Measurements from ENCODE around the gene TFEB.
A peak's percentile ranks its signal among the peaks of the same experiment; 100 is the strongest.

The TFEB gene

DNA sequence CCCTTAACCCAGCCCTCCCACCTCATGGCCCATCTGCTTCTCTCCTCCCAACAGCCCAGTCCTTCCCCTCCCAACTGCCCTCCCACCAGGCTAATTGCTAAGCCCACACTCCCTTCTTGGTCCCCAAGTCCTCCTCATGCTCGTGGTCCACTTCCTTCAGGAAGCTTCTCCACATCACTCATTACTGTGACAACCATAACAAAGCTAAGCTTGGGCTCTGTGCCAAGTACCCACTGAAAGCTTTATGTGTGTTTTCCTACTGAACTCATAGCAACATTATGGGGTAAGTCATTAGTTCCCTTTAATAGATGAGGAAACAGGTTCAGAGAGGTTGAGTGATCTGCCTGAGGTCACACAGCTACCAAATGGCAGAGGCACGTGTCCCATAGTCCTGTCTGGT, 28.1 kb upstream of the TFEB start:
- peak; percentile 62 for DNase-seq

DNA sequence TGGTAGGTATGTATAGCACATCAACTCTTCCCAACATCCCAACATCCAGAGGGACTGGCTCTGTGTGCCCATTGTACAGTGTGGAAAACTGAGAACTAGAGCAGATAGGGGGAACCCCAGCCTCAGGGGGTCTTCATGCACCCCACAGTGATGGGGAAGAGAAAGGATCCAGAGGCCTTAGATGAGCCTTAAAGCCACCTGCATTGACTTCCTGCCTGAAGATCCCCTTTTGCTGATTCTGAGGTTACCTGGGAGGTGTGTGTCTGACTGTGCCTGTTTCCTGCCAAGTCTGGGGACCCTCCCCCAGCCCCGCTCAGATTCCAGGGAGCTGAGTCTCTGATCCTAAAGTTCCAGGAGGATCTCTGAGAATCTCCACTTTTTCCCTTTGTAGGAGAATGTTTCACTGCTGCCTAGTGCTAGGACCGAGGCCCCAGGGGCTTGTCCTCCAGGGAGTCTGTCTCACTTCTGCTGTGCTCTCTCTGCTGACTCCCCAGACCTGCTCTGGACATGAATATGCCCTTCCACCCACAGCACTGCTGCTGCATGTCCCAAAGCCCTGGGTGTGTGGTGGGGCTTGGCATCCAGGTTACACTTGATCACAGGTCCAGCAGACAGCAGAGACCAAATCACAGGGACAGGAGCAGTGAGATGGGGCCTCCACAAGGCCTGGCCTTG, 24.6 kb upstream of the TFEB start:
- no peak for DNase-seq

DNA sequence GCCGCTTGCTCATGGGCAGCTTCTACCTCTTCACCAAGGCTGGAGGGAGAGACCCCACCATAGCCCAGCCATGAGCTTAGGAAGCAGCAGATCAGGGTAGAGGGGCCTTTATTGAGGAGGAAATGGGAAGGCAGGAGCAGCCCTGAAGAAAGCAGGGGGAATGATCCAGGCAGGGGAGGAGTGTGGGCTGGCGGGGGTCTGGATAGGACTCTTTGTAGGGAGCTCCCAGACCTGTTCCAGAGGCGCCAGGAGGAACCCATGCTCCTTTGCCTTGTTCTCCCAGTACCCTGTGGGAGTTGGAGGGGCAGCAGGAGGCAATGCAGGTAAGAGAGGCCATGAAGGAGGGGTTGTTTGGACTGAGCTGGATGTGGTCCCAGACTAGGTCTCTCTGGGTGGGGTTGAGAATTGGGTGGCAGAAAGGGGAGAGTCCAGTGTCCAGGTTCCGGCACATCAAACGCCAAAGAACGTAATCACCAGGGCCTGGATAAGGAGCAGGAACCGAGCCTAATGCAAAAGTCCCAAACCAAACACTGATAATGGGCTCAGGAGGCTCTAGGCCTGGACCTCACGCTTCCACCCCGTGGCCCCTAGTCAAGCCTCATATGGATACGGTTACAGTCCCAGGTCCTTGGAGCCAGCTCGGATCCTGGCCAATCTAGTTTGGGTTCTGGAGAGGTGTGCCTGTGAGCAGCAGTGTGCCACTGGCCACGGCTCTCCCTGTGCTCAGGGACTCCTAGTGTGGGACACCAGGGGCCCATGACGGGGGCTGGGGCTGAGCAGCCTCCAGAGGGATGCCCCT, 23.9 kb upstream of the TFEB start:
- DNase-seq: no peak

DNA sequence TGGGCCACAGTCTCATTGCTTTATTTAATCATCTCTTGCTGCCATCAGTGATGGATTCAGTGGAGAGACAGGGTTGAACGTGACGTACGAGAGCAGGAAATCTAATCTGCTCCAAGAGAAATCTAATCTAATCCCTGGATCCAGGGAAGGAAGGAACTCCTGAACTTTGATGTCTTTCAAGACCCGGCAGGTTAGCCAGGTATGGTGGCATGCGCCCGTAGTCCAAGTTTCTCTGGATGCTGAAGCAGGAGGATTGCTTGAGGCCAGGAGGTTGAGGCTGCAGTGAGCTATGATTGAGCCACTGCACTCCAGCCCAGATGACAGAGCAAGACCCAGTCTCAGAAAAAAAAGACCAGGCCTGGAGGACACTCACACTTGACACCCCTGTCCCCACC, 23.2 kb upstream of the TFEB start:
- DNase-seq: no peak

DNA sequence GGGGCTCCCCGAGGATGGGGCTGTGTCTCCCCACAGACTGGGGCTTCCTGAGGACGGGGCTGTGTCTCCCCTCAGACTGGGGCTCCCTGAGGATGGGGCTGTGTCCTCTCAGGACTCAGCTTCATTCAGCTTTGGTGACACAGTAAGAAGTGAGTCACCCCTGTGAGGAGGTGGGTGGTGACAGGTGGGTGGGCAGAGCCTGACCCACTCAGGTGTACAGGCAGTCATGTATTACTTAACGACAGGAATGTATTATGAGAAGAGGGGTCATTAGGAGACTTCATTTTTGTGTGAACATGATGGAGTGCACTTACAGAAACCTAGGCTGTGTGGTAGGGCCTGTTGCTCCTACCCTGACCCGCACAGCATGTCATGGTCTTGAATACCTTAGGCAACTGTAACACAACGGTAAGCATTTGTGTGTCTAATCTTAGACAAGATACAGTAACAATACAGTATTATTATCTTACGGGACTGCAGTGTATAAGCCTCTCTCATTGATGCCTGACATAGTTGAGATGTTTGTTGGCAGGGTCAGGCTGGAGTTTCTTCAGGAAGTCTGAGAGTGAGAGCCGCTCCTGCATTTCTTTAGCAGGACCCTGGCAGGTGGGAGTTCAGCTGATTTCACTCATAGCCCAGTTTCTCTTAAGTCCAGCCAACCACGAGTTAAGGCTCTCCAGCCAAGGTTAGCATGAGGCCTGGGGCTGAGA, 22.7 kb upstream of the TFEB start:
- no peak for DNase-seq

DNA sequence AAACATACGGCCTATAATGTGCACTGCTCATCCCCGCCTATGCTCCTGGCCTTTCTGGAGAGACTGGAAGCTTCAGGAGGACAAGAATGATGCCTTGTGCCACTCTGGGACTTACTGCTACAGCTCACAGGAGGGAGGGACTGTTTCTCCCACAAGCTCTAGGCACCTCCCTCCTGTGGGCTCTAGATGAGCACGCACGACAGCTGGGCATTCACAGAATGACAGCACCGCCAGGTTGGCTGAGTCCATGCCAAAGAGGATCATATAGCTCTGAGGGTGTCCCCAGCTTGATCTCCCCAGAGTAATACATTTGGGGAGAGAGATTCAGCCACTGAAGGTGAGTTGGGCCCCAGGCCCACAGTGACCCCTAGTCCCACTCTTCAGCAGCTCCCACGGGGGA, 21.9 kb upstream of the TFEB start:
- DNase-seq: no peak

DNA sequence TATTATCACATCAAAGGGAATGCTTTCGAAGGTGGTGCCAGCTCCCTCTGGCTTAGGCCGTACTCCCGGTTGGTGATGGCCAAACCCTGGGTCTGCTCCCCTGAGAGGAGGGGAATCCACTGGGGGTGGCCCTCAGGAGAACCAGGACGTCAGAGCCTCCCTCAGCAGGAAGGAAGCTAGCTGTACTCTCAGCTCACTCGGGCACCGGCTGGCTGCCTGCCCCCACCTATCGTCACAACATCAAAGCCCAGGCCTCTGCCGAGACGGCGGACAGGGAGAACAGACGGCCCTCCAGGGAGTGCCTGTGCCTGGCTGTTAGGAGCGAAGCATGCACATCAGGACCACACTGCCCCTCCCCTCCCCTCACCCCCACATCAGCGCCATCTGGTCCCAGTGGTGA, 20.9 kb upstream of the TFEB start:
- DNase-seq: no peak

DNA sequence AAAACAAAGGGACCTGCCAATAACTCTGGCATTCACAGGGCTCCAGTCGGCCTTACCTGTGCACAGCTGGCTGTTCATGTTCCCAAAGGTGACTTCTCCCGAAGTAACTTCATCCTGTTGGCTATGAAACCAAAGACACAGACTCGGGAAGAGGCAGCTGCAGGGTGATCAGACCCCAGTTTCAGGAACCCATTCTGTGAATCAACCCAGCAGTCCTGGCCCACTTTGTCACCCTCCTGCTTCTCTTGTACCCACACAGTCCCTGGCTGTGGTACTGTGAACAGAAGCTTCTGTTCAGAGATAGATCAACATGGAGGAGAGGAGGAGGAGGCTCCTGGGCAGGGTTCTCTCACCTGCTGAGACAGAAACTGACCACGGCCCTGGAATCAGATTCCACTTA, 20.5 kb upstream of the TFEB start:
- DNase-seq: no peak

DNA sequence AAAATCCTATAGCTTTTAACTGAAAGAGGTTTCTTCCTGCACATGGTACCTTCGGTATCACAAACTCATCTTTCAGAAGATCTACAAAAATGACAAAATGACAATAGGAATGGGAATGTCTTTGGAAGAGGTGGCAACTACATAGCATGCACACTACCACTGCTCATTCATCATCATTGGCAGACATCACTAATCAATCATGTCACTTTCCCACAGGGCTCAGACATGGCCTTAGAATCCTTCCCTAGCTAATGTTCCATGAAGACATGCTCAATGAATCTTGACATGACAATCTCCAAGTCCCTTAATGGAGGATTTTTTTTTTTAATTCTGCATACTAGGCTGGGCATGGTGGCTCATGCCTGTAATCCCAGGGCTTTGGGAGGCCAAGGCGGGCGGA, 15.0 kb upstream of the TFEB start:
- no peak for DNase-seq

DNA sequence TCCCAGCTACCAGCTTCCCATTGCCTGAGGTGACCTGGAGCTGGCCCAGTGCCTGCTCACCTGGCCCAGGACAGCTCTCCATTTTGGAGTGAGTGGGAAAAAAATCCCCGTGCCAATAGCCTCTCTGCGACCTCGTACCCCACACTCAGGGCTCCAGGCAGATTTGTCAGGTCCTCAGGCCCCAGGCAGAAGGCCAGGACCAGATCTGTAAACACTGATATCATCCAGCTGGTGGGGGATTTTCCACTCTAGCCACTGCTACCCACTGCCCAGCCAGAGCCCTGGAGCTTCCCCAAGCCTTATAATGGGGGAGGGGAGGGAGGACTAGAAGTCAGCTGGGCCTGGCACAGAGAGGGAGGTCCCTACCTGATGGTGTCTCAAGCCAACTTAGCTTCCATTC, 13.1 kb upstream of the TFEB start:
- no peak for DNase-seq

DNA sequence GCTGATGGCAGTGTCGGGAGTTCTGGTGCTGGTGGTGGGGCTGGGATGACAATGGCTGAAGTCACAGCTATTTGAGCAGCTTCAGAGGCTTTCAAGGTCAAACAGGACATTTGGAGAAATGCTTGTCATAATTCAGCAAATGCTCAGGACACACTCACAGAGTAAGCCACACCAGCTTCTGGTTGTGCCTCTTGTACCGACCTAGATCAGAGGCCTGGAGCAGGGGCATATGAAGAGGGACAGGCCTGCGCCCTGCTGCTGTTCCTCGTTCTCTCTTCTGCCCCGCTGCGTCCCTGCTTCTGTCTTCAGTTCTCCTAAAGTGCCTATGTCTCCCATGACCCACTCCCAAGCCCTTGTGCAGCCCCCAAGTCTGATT, 12.7 kb upstream of the TFEB start:
- DNase-seq: no peak

DNA sequence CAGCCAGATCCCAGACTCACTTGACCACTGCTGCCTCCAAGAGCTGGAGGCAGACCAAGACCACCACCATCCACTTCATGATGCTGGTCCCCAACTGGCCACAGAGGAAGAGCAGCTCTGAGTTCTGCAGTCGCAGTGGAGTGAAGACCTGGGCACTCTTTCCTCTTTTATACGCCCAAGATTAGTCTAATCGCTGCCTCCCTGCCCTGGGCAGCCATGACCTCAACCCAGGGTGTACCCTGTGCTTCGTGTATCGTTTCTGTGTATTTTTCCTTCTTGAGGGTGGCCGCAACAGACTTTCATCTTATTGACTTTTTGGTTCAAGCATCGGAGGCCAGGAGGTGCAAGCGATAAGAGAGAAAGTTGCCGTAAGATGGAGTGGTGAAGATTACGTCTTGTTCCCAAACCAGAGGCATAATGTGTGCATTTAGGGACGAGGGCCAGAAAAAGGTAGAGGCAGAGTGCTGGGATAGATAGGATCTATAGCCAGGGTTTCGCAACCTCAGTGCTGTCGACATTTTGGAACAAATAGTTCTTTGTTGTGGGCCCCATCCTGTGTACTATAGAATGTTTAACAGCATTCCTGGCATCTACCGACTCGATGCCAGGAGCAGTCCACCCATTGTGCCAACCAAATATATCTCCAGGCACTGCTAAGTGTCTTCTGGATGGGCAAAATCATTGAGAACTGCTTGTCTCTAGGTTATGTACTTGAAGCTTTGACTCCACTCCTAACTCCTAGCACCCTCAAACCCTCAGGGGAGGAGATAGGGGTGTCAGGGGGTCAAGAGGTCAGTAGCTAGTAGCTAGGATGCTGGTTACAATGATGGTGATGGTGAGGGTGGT, 12.1 kb upstream of the TFEB start, which contains the start of gene PGC:
Gene PGC (minus strand): TSS at position 142 of the 846 bp plus-strand sequence. CDS start 63 bp downstream, at position 79.
- no peak for DNase-seq

DNA sequence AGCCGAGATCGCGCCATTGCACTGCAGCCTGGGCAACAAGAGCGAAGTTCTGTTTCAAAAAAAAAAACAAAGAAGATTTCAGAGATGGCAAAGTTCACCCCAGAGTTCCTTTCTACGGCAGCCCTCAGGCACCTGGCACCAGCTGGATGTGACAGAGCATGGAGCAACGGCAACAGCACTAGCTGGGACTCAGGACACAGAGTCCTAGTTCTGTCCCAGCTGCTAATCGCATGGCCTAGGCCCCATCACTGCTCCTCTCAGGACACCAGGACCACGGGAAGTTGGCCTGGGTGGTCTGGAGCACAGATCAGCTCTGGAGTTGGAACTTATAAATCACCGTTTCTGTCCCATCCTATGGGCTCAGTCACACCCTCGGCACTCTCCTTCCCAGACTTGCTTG, 10.7 kb upstream of the TFEB start:
- DNase-seq: no peak

DNA sequence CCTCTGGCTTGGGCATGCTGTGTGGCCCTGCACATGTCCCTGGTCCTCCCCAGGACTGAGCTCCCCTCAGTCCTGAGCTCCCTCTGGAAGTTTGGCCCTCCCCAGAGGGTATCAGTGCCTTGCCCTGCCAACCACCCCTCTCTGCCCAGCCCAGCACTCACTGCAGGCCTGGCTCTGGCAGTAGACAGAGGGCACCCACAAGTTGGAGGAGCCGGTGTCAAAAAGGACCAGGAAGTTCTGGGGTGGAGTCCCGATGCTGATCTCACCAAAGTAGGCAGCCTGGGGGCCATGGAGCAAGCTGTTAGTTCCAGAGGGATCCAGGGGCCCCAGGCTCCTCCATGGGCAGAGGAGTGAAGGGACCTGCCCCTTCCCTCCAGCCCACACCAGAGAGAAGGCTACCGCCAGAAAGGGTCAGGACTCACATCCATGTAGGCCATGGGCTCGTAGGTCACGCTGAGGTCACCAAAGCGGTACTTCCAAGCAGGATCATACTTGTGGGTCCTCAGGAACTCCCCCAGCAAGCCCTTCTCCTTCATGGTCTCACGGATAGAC, 8.9 kb upstream of the TFEB start:
- DNase-seq: no peak

DNA sequence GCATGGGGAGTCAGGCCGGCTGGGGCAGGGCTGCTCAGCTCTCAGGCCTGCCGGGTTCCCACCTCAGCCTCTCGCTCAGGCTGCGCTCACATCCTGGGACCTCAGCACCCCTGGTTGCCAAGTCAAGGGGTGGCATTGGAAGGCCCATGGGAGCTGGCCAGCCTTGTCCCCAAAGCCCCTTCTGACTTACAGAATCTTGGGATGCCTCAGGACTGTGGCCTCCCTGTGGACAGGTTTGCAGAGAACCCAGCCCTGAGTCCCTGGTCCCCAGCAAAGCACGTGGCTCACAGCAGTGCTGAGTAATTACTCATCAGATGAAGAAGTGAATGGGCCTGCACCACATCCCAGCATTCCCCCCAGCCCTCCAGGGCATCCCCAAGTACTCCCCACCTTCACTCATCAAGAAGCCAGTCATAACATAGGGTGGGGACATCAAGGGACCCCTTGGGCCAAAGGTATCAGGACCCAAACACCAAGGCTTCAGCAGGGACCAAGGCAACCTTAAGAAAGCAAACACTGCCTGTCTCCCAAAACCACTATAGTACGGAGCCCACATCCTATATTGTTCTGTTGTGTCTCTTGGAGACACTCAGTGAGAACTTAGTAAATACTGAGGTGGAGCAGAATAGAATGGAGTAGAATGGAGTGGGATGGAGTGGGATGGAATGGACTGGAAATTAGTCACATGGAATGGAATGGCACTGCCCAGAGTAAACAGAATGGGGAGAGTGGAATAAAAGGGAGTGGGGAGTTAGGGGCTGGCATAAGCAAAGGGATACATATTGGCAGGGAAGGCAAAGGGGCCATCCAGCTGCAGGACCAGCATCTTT, 8.2 kb upstream of the TFEB start:
- DNase-seq: no peak

DNA sequence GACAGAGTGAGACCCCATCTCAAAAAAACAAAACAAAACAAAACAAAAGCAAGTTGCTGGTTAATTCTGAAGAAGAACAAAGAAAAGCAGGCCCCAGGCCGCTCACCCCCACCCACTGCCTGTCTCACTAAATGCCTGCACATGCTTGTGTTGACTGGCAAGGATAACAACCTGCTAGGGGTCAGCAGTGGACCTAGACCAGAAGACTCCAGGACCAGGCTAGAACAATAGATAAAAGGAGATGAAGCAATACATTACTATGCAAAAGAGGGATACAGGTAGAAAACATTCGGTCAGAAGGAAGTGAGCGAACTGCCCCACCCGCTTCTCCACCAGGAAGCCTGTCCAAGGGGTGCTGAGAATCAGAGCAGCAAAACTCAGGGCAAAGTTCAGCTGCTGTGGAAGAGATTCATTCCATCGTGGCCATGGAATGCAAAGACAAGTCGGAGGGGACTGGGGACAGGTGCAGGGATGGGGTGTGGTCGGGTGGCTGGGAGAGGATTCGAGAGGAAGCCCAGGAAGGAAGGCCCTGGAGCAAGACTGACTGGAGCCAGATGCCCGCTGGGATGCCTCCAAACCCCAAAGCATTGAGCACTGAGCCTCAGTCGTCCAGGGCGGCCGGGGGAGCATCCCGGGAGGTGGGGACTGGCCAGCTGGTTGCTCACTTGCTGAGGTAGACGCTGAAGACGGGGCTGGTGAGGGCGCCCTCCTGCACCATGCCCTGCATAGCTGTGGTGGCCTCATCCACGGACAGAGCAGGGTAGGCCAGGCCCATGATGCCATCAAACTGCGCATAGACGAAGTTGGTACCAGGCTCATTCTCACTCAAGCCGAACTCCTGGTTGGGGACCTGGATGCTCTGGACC, 6.5 kb upstream of the TFEB start:
- no peak for DNase-seq

DNA sequence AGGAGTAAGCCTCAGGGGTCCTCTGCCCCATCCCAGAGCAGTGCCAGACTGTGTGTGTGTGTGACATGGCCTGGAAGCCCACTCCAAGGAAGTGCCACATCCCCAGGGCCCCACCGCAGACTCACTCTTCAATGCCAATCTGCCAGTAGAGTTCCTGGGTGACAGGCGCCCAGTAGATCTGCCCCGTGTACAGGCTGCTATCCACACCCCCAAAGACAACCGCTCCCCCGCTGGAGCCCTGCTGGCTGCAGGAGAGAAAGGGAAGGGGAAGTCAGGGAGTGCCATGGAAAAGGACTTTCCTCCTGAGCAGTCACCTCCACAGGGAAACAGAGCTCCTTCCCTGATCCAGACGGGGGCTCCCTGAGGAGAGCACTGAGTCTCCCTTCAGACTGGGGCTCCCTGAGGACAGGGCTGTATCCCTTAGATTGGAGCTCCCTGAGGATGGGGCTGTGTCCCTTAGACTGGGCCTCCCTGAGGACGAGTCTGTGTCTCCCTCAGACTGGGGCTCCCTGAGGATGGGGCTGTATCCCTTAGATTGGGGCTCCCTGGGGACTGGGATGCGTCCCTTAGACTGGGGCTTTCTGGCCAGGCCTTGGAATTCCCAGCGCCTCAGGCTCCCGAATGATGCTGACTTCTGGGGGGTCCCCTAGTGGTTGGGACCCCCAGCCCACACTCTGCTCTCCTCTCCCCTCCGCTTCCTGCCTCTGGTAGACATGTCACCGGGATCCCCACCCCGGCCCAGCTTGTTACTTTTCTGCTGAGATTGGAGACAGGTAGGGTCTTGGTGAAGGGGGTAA, 5.2 kb upstream of the TFEB start:
- no peak for DNase-seq

DNA sequence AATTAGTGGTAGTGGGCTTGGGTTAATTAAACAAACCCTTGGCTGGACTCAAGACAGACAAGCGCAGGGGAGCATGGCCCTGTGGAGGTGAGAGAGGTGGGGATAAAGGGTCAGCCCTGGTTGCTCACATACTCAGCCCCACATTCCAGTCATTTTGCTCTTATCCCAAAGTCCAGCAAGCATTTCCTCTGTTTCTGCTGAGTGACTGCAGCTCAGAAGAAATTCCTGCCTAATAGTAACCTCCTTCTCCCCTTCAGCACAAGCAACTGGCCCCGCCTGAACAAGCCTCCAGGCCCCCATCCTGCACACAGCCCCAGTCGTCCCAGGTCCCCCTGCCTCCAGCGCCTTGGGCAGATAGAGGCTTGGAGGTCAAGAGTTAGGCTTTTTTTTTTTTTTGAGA, 3.6 kb upstream of the TFEB start:
- no peak for DNase-seq

DNA sequence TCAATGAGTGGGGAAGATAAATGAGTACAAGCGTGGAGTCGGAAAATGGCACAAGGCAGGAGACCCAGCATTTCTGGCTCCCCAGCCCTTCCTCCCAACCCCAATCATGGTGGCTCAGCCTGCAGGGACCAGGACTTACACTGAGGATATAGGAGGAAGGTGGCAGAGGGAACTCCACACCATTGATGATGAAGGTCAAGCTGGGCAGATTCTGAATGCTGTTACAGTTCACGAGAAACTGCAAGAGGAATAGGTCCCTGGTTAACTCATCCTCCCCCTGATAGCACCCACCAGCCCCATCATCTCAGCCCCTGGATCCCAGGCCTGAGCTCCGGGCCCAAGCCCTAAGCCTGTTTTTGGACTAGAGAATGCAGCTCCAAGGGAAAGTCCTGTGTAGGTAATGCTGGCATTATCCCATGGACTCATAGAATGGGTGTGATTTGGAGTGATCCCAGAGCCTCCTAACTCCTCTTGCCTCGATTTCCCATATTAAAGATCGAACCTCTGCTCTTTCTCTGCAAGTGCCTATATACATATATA, 2.3 kb upstream of the TFEB start:
- DNase-seq: no peak
